GM19193 (cell line): ENCODE results near the gene DLGAP1.

Experiments
- POLR2A ChIP-seq: IDR thresholded peaks from 4 replicates; pipeline ENCODE4 v1.6.1; 2011; ENCODE audit not compliant: insufficient read depth, insufficient read length; ENCODE audit errors: extremely low read depth

The DLGAP1 gene

GRCh38 chr18:3827236-3827845 lies 627.8 kb downstream of the DLGAP1 start:
- no peak for TF ChIP-seq POLR2A

- TF ChIP-seq POLR2A, result no peak
Observed at GRCh38 chr18:3826021-3826420, 629.1 kb downstream of the DLGAP1 start.

GRCh38 chr18:3824101-3824500 lies 631.0 kb downstream of the DLGAP1 start:
- TF ChIP-seq POLR2A, result no peak

DNA sequence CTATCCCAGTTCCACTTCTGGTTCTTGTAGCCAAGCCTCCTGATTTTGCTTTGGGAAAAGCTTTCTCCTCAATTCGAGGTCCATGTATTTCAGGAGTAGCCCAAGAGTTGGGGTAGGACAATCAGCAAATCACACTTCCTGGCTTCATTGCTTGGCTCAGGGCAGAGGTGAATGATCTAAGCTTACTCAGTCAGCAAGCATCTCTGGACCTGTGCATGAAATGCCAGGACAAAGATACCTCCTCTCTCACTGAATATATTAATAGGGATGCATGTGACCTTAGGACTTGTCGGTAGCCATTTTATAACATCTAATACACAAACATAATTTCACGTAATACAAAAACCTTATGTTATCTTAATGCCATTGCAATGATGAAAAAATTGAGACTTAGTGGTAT lies 632.0 kb downstream of the DLGAP1 start:
- TF ChIP-seq POLR2A, result no peak

DNA sequence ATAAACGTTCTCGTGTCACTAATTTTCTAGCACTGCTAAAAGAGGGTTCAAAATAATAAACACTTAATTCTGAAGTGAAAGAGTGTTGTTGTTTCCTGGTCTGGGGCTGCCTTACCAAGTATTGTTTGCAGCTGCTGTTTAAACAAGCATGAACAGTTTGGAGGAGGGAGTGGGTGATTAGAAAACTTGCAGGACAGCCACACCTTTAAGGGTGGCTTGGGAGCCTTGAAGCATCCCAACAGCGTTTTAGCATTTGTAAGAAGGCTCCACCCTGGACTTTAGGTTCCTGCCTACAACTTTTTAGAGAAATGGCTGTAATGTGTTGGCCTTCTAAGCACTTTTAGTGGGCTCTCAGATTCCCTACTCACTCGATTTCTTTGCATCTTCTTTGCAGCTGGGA lies 633.6 kb downstream of the DLGAP1 start:
- TF ChIP-seq POLR2A, result no peak

GRCh38 chr18:3819961-3820360 lies 635.1 kb downstream of the DLGAP1 start:
- no peak for TF ChIP-seq POLR2A

DNA sequence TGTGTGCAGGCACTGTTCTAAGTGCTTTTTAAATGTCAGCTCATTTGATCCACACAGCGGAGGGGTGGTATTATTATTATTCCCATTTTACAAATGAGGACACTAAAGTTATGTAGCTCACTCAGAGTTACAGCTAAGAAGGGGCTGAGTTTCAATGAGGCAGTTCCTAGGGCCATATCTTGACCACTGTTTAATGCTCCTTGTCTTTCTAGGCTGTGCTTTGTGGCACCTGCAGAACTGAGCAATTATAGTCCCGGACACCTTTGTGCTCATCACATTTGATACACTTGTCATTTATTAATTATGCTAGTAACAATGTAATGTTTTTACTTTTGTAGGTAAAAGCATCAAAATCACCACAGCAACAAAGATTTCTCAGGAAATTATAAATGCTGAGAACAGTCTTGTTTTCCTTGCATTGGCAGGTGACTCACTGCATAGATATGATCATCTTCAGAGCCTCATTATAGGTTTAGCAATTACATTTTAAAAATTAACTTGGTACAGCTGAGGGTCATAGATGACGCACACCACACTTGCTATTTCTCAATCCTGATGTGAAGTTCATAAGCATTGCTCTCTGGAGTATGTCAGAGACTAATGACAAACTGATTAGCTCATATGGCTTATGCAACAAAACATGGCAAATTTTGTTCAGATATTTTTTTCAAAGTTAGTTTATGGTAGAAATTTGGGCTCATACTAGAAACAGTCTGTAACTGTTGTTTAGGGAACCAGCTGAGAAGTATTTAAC lies 638.3 kb downstream of the DLGAP1 start:
- TF ChIP-seq POLR2A, result no peak

- no peak for TF ChIP-seq POLR2A
Observed at GRCh38 chr18:3815991-3816390, 639.1 kb downstream of the DLGAP1 start.

DNA sequence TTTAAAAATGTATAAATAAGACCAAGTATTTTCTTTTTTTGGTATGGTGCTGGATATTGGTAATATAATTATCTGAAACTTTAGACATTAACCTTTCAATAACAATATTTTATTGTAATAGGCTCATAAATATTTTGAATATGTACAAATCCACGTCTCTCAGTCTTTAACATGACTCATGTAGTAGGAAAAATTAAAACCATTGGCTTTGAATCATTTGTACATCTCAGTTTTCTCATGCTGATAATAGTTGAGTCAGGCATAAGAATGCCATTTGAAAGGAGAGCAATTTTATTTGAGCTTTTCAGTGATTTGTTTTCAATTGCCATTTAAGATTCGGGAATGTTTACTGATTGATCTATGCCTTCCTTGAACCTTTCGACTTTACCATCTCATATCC lies 640.3 kb downstream of the DLGAP1 start:
- no peak for TF ChIP-seq POLR2A

DNA sequence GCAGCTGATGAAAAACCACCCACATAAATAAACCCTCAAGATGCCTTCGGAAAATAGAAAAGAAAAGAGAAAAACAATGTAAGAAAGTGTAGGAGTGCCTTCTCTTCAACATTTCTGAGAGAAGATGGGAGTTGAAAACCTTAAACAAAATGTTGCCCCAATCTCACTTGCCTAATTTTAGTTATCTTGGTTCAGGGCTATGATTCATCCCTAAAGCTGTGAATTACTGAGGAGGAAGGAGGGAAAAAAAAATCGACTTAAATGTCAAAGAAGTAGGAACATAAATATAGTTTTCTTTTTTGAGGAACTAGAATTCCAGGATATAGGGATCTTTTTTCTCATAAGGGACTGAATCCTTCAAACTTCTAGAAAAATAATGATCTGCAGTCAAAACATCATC lies 644.8 kb downstream of the DLGAP1 start:
- no peak for TF ChIP-seq POLR2A

DNA sequence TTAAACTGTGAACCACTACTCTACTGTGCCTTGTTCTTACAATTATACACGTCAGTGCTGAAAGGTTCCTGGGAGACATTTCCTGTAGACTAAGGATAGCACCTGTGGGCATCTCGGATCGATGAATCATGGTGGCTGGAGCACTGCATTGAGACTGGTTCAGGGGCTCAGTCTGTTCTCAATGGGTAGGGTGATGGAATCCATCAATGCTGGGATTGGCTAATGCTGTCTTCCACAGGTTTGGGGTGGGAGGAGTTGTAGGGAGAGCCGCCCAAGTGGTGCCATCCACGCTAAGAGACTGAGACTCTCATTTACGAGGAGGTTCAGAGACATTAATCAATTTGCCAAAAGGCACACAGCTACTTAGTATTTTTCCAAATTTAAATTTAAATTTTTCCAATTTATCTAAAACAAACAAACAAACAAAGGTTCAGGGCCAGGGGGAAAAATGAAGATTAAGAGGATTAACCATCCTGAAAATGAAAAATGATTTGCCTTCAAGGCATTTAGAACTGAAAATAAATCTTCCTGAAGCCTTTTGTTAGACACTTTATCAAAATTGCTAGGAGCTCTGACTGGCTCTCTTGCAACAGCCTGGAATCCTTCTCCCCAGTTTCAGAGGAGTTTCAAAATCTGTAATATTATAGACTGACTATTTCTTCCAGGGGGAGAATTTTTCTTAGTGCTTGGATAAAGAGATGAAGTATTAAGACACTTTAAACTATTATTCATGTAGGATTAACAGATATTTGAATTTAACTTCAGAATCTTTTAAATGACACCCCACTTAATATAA lies 645.9 kb downstream of the DLGAP1 start:
- no peak for TF ChIP-seq POLR2A

- no peak for TF ChIP-seq POLR2A
Observed at GRCh38 chr18:3806656-3807055, 648.5 kb downstream of the DLGAP1 start.

GRCh38 chr18:3804336-3804735 lies 650.8 kb downstream of the DLGAP1 start:
- no peak for TF ChIP-seq POLR2A

- no peak for TF ChIP-seq POLR2A
Observed at GRCh38 chr18:3803350-3803749, 651.8 kb downstream of the DLGAP1 start.

- no peak for TF ChIP-seq POLR2A
Observed at GRCh38 chr18:3799515-3799914, 655.6 kb downstream of the DLGAP1 start.

DNA sequence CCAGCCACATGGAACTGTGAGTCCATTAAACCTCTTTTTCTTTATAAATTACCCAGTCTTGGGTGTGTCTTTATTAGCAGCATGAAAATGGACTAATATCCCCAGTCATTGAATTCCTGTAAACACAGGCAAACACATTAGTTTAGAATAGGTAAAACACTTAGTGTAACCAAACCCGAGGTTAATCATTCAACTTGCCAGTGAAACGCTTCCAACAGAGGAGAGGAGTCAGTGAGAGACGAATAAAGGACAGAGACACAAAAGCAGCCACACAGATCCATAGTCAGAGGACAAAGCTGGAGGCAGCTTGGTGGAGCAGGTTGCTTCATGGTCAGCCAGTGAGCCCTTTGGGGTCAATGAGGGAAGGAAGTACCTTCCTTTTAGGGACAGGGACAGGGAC lies 657.1 kb downstream of the DLGAP1 start:
- TF ChIP-seq POLR2A, result no peak

GRCh38 chr18:3796434-3796833 lies 658.7 kb downstream of the DLGAP1 start:
- TF ChIP-seq POLR2A, result no peak
